ENCODE measurements around the gene ASB11. TPM values are rescaled to one million over a fixed set of nuclear protein-coding genes. Genes with fewer than 3 reads are reported as not detected.

Gene ASB11, protein sequence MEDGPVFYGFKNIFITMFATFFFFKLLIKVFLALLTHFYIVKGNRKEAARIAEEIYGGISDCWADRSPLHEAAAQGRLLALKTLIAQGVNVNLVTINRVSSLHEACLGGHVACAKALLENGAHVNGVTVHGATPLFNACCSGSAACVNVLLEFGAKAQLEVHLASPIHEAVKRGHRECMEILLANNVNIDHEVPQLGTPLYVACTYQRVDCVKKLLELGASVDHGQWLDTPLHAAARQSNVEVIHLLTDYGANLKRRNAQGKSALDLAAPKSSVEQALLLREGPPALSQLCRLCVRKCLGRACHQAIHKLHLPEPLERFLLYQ
- total RNA-seq (2014; rRNA removed; shearing (Covaris generic)) = not detected in 2 replicates

DNA sequence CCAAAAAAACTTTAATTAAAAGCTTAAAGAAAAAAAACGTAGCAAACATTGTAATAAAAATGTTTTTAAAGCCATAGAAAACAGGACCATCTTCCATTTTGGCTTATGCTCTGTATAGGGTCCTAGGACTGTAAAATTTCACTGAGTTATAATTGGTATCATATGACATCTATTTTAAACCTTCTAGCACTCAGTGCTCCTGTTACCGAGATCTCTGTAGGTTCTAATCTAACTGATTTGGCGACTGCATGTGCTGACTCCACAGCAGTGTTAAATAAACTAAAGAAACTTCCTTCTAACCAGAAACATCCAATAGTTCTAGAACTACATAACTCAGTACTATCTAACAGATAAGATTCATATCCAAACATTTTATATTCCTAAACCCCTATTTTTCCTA lies at the start of gene ASB11:
TSS of gene ASB11 (minus strand) at position 132 of the 400 bp plus-strand sequence. CDS start at position 97, 35 bp downstream.
- no peak for DNase-seq (ENCODE audit: low spot score)

DNA sequence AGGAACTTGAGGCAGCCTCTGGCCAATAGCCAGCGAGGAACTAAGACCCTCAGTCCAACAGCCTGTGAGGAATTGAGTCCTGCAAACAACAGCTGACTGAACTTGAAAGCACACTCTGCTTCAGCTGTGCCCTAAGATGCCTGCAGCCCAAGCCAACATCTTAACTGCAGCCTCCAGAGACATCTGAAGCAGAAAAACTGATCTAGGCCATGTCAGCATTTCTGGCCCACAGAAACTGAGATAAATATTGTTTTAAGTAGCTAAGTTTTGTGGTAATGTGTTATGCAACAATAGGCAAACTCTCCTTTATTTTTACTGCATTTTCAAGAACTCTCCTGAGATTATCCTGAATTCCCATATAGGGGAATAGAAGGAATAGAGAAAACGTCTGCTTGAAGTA lies 44.3 kb upstream of the ASB11 start:
- DNase-seq (ENCODE audit: low spot score) = no peak

DNA sequence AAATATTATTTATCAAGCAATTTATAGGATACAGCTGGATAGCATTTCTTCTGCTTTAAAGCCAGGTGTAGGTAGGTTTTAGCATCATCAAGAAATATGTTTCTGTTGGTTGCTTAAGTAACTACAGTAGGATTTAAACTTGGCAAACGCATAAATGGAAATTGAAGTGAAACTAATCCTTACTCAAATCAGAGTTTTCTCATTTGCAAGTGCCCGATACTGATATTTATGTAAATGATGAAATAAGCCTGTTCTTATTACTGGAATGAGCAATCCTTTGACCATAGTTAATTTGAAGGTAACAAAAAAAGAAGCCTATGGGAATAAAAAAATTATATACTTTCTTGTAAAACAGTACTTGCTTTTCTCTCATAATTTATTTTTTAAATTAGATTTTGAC lies 43.1 kb upstream of the ASB11 start:
- no peak for DNase-seq (ENCODE audit: low spot score)

DNA sequence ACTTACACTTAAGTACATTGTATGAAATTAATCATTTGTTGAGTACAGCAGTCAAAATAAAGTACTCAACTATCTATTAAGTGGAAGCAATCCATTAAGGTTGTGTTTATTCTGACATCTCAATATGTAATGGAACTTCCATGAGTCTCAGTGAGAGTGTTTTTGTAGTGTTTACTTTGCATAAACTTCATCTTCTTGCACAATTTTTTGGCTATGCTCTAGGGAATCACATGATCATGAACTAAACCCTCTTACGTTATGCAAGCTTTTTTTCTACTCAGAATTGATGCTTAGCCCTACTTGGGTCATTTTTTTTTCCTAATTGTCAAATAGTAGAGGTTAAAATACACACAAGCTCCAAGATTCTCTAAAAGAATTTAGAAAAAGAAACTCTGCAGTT lies 41.0 kb upstream of the ASB11 start:
- DNase-seq (ENCODE audit: low spot score) = no peak

DNA sequence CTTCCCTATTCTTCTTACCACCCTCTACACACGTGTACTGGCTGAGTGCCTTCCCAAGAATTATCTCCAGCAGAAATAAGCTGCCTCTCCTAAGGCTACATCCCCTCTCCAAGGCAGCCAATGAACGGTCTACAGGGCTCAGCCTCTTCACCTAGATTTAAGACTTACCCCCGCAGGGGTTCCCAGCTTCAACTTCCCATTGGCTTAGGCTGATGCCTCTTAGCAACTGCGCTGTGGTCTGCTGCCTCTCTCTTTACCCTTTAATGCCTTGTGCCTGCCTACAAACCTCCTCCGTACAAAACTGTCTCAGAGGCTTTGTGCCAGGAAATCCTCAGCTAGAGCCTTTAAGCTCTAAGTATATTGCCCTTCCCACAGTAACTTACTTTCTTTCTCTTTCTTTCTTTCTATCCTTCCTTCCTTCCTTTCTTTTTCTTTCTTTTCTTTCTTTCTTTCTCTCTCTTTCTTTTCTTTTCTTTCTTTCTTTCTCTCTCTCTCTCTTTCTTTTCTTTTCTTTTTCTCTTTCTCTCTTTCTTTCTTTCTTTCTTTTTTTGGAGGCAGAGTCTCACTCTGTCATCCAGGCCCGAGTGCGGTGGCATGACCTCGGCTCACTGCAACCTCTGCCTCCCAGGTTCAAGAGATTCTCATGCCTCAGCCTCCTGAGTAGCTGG lies 35.0 kb upstream of the ASB11 start:
- DNase-seq (ENCODE audit: low spot score) = no peak

DNA sequence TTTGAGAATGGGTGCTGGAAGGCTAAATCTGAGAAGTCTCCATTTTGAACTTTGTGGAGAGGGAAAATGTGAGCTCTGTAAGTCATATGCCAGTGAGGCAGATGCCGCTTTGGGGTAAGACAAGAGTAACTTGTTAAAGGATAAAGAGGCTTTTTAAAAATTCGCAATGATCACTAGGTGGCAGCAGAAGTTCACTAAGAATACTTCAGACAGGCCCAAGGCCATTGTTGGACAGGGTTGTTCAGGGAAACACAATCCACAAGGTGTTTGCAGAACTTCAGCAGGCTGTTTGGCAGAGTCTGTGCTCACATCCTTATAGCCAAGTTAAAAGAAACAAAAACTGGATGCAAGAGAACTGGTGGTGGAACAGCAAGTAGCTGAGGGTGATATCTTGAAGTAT lies 33.6 kb upstream of the ASB11 start:
- DNase-seq (ENCODE audit: low spot score) = peak; percentile 43

DNA sequence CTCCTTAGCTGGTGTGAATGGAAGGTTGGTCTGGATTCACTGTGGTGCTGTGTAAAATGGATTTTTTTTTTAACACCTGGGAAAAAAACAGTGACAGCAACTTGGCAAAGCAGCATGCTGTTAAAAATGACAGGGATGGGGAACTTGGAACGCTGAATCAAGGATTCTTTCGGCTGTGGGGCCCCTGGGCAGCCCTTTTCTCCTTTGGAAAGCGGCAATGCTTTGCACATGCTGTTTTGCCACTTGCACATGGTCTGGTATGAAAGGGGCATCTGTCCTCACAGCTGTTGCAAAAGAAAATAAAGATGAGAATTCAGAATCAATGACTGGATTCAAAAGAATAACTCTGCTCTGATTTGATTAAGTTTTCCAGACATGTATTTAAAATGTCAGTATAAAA lies 30.5 kb upstream of the ASB11 start:
- DNase-seq (ENCODE audit: low spot score) = no peak

DNA sequence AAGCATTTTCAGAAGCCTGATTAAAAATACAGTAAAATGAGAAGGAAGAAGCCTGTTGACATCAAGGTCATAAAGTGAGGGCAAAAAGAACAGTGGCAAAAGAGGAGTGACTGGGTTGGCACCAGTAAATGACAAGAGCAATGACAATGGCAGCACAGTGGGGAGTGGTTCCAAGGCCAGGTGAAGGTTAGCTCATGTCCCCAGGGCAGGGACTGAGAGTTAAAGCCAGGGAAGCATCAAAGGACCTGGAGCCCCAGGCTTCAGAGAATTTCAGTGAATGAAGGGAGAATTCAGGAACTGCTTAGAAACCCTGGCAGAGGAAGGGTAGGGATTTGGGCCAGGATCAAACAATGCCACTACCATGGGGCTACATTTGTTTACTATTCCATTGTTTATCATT lies 28.7 kb upstream of the ASB11 start:
- no peak for DNase-seq (ENCODE audit: low spot score)

DNA sequence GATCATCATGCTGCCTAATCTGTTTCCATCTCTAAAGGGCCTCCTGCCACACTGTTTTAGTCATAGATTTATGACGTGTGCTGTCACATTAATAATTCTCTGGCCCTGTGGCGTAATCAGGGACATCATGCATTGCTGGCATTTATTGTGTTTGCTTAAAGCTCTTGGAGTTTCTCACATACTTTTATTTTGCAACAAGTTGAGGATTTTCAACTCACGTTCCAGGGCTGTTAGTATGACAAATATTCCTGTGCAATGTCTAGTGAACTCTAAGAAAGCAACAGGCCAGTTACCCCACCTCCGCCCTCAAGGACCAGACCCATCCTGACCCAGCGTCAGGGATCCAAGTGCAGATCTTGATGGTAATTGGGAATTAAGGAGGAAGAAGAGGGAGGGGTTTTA lies 27.6 kb upstream of the ASB11 start:
- DNase-seq (ENCODE audit: low spot score) = no peak

DNA sequence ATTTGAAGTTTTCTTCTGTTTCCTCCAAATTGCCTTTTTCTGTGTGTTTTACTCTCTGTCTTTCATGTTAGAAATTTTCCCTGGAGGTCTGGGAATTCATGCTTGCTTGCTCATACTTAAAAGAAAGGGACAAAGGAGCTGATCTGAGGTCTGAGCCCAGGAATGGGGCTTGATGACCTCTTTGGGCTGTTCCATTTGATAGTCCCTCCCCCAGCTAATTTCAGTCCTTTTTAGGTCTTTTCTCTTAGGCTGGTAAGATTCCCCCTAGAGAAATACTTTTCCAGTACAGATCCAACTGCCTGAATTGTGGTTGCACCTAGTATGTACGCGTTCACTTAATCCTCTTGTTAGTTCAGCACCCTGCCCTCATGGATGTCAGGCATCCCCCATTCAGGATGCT lies 25.4 kb upstream of the ASB11 start:
- DNase-seq (ENCODE audit: low spot score) = no peak

DNA sequence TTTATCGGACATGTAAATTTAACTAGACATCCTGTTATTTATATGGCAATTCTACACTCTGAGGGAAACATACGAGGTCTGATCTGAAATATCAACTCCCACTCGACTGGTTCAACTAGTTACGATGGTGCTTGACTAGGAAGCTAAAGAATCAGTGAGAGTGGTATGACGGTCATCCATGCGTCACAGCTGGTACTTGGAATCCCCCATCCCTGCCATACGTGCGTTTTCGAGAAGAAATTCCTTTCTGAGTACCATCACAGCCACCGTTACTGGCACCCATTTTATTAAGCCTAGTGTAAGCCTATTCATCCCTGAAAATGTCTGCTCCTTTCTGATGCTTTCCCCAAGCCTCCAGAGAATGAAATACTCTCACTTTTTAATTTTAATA lies 20.6 kb upstream of the ASB11 start:
- DNase-seq (ENCODE audit: low spot score) = peak; percentile 16

DNA sequence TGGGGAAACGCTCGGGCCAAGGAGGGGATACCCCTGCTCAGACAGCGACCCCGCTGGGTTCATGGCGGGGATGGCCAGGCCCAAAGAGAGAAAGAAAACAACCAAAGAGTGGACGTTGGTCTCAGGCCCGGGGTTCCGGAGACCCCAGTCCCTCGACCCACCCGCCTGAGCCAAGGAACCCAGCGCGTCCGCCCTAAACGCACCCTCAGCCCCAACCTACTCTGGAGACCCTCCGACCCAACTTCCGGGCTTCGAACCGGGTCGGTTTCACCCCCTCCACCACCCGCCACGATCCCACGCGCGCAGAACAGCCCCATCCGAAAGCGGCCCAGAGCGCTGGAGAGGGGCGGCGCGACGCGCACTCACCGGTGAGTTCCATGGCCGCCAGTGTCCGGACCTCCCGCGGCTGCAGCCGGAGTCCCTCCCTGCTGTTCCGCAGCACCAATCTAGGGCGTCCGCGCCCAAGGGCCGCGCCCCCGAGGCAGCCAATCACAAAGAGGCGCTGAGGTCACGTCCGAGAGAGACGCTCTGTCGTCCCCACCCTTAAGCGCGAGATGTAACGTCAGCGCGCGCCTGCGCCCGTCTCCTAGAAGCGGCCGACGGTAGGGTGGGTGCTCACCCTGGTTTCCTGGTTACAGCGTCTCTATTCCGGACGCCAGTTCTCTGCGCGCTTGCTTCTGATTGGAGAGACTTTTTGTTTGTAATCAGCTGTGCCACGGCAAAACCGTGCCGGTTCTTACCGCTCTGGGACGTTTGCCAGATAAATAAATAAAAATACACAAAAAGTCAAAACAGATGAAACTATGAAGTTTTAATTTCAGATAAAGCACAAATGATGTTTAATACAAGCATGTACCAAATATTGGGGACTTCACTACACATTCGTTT lies 19.9 kb upstream of the ASB11 start, which contains the start of gene PIGA:
TSS of gene PIGA (minus strand) at position 389 of the 888 bp plus-strand sequence. CDS start 3,593 bp downstream, outside the sequence.
- peak; percentile 97 for DNase-seq (ENCODE audit: low spot score)

DNA sequence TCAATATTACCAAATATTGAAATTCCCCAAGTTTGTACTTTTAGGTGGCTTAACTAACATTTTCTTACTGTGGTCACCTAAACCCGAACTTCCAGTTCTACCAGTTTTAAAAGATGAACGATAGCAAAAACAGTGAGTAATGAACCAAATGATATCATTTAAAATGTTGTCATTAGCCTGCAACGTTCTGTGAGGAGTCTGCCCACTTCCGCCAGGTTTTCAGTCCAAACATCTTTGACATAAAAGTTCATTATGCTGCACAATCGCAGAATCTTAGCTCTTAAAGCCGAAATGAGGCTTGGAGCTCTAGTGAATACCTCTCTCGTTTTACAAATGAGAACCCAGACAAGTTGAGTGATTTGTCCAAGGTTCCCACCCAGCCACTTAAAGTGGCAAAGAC lies 19.1 kb upstream of the ASB11 start:
- no peak for DNase-seq (ENCODE audit: low spot score)

DNA sequence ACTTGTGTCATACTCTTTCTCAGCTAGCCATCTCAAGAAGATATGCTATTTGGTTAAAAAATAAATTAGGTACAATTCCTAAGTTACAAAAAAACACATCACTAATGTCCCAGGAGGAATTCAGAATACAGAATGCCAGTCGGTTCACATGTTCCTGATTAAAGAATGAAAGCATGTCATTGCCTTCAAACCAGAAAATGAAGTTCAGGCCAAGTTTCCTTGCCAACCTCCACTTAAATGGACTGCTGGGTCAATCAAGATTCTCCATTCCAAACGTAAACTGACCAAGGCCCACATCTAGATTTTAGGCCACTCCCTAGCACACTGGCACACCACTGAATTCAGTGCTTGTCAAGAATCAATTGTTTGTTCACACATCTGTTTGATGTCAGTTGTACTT lies 13.4 kb upstream of the ASB11 start:
- no peak for DNase-seq (ENCODE audit: low spot score)

DNA sequence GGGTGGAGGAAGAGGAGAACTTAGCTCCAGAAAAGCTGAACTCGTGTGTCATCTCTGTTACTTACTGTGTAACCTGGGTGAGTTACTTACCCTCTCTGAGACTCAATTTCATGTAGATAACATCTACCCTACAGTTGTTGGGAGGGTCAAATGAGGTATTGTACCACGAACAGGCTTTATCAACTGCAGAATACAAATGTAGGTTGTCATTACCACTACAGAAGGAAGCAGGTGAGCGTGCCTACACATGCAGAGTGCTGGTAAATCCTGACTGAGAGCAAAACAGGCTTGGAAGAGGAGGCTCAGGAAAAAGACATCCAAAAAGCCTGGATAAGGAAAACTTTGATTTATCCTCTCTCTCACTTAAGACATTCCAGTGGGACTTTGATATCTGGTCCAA lies 12.7 kb upstream of the ASB11 start:
- DNase-seq (ENCODE audit: low spot score) = no peak

DNA sequence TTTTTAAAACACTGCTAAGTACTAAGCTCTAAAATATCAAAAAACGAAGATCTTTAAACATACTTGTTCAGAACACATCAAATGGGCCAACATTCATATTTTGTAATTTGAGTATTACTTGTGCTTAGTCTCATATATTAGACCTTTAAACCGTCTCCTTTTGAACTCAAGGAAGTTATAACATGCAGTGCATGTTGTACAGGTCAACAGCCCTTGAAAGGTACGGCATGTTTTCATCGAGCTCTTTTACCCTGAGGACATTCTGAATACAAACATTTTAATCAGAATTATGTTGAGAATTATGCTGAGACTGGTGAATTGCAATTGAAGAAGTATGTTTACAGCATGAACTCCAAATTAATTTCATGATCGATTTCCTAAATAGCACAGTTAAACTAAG lies 7.0 kb upstream of the ASB11 start:
- DNase-seq (ENCODE audit: low spot score) = no peak

DNA sequence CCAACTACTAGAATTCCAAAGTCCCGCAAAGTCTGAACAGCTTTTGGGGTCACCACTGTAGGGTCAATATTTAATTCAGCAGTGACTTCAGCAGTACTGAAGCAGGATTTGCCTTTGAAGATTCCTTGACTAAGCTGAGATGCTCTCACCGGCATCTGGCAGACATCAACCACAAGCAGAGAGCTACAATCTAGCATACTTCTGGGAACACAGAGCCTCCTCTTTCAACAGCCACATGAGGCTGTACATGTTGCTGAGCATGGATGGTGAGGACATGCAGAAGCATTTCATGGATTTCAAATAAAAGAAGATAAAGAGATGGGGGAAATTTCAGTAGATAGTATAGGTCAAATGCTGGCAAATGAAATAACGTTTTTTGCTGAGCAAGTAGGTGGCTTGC lies 6.6 kb upstream of the ASB11 start:
- no peak for DNase-seq (ENCODE audit: low spot score)

DNA sequence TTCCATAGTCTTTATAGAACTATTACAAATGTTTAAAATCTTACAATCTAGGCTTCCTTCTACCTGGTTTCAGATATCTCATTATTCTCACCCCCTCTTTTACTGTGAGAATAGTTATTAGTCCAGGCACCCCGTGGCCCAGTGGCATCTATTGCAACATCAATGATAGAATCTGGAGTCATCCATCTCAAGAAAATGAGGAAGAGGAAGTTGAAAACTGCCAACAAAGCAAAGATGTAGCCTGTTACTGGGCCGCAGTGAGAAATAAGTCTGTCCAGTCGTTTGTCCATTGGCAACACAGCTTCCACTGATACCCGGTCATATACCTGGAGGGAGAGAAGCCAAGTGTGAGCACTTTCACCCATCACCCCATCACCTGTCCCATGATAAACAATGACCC lies 6.0 kb upstream of the ASB11 start:
- no peak for DNase-seq (ENCODE audit: low spot score)

DNA sequence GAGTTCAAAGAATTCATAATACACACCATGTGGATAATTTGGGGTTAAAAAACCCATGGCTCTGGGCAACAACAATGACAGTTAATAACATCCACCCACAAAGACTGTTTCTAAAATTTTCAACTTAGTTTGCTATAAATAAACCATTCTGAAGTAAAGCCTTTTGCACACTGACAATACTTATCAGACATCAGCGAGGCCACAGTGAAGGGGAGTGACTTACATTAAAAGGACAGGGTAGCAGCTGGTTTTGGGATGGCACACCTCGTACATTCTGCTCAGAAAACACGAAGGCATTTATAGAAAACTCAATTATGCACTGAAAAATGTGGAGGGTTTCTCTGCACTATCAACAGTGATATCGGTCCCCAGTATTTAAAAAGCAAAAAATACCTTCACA lies 4.9 kb upstream of the ASB11 start:
- no peak for DNase-seq (ENCODE audit: low spot score)

DNA sequence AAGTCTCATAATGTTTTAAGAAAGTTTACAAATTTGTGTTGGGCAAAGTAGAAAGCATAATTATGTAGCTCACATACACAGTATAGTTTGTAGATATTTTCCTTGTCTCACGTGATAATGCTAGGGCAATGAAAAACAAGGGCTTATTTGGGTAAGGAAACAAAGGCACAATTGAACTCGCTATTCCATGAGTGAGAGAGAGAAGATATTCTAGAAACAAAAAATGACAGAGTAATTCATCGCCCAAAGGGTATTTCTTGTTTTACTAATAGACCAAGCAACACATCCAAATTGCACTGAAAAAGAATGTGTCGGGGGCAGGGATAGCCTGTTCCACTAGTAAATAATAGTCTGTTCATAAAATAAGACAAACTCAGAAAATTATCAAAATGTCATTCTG lies 3.6 kb upstream of the ASB11 start:
- DNase-seq (ENCODE audit: low spot score) = no peak

DNA sequence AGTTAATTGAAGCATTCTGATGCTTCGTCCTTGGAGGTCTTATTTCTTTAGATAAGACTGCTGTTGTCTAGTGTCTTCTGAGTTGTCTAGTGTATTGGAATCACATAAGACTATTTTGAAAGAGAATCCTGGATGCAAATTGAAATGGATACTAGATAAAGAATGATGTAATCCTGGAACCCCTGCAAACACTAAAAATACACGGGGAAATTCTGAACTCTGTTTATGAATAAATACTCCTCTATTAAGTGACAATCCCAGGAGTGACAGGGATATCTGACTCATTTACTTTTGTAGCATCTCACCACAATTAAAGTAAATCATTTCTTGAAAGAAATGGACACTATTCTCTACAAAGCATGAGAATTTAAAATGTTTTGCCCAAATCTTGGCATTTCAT lies 968 bp downstream of the ASB11 start:
- DNase-seq (ENCODE audit: low spot score) = no peak

DNA sequence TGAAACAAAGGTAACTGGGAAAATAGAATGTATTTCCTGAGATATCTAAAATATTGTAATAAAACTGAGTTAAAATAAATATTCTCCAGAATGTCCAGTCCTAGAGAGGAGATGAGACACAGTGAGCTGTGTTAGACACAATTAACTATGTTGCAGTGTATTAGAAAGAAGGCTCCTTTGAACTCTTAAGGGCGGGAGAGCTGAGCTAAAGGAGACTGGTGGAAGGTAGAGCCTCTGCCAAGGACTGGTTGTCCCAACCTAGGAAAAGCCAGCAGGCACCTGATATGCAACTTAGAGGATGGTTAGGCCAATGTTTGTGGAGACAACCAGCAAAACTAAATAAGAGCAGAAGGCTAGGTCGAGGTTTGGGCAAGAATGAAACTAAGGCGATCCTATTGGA lies 4.3 kb downstream of the ASB11 start:
- no peak for DNase-seq (ENCODE audit: low spot score)

DNA sequence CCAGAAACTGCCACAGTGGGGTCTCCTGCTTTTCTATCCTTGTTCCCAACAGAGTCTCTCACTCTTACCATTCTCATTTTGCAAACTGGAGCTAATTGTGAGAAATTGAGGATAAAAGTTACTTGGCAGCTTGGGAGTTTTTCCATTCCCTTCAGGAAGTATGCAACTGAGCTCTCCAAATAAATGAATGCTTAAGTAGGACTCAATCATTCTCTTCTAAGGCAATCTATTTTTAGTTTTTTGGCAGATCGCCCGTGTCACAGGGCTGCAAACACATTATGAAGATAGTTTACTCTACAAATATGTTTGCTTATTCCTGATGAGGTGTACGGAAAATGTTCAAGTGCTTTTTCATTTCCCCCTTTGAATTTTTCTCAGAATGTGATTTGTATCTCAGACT lies 5.3 kb downstream of the ASB11 start:
- DNase-seq (ENCODE audit: low spot score) = peak; percentile 9

Measured in H4 (cell line).